ENCODE results near the gene PCSK1N. TPM values are rescaled to one million over a fixed set of nuclear protein-coding genes. Genes with fewer than 3 reads are reported as not detected.

PCSK1N gene
- total and polyA plus RNA-seq, 7 experiments from 2014 or later: 0.36 to 14.0 (median 4.6) TPM

DNA sequence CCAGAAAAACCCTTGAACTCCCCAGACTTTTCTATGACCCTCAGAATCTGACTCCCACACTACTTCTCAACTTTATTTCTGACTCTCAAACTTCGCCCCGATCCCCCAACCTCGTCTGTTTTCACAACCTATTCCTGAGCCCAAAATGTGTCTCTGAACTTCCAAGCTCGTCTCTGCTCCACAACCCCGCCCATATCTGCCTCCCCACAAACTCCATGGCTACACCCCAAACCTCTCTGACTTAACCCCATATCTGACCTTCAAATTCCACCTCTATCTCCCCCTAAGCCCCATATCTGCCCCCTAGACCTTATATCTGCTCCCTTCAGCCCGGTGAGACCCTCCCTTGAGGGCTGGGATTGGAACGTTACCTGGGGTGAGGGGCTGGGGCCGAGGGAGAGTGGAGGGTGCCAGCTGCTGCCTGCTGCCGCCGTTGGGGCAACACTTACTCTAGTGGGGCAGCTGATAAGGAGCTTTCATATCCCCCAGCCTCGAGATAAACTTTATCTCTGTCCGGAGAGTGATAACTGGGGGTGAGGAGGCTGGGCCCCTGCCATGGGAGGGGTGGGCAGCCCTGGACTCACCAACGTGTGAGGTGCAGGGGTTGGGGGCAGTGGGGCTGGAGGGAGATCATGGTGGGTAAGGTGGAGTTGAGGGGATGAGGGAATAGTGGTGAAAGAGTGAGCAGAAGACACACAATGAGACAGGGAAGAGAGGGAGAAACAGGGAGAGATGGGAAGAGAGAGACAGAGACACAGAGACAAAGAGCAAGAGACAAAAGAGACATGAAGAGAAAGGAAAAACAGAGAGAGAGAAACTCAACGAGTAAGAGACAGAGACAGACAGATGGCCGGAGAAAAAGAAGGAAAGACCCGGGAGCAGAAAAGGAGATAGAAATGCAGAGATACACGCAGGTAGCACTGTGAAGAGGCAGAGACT is 47.6 kb downstream of the PCSK1N start:
- Mint-ChIP-seq H3K27me3 (peaks cover 0 to 19% (median 0%) of the 10 kb centered on the region in 5 donors), H3K27ac (peak overlapping the region in 4 of 9 donors; percentile 16 to 56 (median 36)), H3K4me3 (no peak overlapping the region), H3K4me1 (peaks cover 0 to 17% (median 12%) of the 10 kb centered on the region in 7 donors), H3K9me3 (peaks cover 0 to 3% (median 0%) of the 10 kb centered on the region in 11 donors), H3K36me3 (no peaks in the 10 kb centered on the region)
- no peak overlapping the region for H3K4me3 ChIP-seq (ENCODE audit: low read length)
- ChIA-PET CTCF (no interaction called here), POLR2A (no interaction called here)
- H3K27ac ChIP-seq (ENCODE audit: low read depth, low read length): no peak overlapping the region
- no peak for ATAC-seq
- no peaks in the 10 kb centered on the region for H3K27me3 ChIP-seq (ENCODE audit: control insufficient read depth in 2 of 2, insufficient read depth in 2 of 2, low read length in 2 of 2)
- no peaks in the 10 kb centered on the region for H3K9me3 ChIP-seq (ENCODE audit: control insufficient read depth in 2 of 3, low read length in 3 of 3)
- intact Hi-C loops (cut with micrococcal nuclease): no loop called here
- H3K36me3 ChIP-seq (ENCODE audit: control insufficient read depth in 2 of 3, insufficient read depth in 3 of 3, low read length in 3 of 3): no peaks in the 10 kb centered on the region
- no peak for DNase-seq
- H3K4me1 ChIP-seq (ENCODE audit: control insufficient read depth in 2 of 2, insufficient read depth in 2 of 2, low read length in 2 of 2): no peaks in the 10 kb centered on the region

DNA sequence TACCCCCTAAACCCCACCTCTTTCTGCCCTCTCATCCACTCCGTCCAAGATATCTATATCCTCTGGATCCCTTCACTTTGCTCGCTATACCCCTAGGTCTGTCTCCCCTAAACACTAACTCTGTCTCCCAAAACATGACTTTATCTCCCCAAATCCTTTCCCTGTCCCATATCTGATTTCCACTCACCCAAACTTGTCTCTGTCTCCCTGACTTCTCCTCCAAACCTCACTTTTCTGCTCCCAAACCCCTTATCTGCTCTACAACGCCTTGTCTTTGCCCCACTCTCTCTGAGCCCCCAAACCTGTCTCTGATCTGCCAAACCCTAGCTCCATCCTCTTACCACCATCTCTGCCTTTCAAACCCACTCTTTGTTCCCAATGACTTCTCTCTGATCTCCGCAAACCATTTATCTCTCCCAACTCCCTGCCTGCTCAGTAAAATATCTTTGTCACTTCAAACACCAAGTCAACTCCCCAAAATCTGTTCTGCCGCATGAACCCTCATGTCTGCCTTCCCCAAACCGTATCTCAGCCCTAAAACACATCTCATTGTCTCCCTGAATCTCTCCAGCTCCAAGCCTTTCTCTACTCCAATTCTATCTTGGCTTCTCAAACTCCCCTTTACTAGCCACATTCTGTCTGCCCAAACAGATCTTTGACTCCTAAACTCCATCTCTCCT is 48.4 kb downstream of the PCSK1N start:
- no peak overlapping the region for H3K4me3 Mint-ChIP-seq
- POLR2A ChIA-PET: no interaction called here
- H3K27ac ChIP-seq (ENCODE audit: low read depth, low read length): no peak overlapping the region
- ATAC-seq: no peak
- no peak overlapping the region for H3K27ac Mint-ChIP-seq
- H3K4me1 ChIP-seq (ENCODE audit: control insufficient read depth in 2 of 2, insufficient read depth in 2 of 2, low read length in 2 of 2): no peaks in the 10 kb centered on the region
- intact Hi-C loops (cut with micrococcal nuclease): no loop called here
- H3K27me3 ChIP-seq (ENCODE audit: control insufficient read depth in 2 of 2, insufficient read depth in 2 of 2, low read length in 2 of 2): no peaks in the 10 kb centered on the region
- H3K9me3 ChIP-seq (ENCODE audit: control insufficient read depth in 2 of 3, low read length in 3 of 3): no peaks in the 10 kb centered on the region
- no peak for DNase-seq
- H3K4me3 ChIP-seq (ENCODE audit: low read length): no peak overlapping the region
- H3K27me3 Mint-ChIP-seq: peaks cover 0 to 19% (median 0%) of the 10 kb centered on the region in 5 donors
- peaks cover 0 to 3% (median 0%) of the 10 kb centered on the region in 11 donors for H3K9me3 Mint-ChIP-seq
- H3K36me3 ChIP-seq (ENCODE audit: control insufficient read depth in 2 of 3, insufficient read depth in 3 of 3, low read length in 3 of 3): no peaks in the 10 kb centered on the region
- peaks cover 0 to 17% (median 12%) of the 10 kb centered on the region in 7 donors for H3K4me1 Mint-ChIP-seq
- CTCF ChIA-PET: no interaction called here
- H3K36me3 Mint-ChIP-seq: no peaks in the 10 kb centered on the region

DNA sequence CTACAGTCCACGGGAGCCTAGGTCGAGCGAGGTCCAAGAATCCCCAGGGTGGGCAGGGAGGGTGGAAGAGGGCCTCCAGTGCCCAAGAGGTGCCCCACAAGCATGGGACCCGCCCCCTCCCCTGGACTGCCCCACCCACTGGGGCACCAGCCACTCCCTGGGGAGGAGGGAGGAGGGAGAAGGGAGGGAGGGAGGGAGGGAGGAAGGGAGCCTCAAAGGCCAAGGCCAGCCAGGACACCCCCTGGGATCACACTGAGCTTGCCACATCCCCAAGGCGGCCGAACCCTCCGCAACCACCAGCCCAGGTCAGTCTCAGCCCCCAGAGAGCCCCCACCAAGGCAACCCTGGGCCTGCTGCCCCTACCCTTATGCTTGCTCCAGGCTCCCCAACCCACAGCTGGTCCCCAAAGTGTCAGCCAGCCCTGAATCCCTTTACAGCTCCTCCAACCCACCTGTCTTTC is 49.0 kb downstream of the PCSK1N start, which contains the start of gene GATA1:
GATA1 (plus strand) TSS at position 250 of the 460 bp plus-strand sequence. CDS start 4,520 bp downstream, outside the sequence.
- H3K4me1 Mint-ChIP-seq: peaks cover 0 to 17% (median 12%) of the 10 kb centered on the region in 7 donors
- H3K36me3 Mint-ChIP-seq: no peaks in the 10 kb centered on the region
- H3K36me3 ChIP-seq (ENCODE audit: control insufficient read depth in 2 of 3, insufficient read depth in 3 of 3, low read length in 3 of 3): no peaks in the 10 kb centered on the region
- intact Hi-C loops (cut with micrococcal nuclease): no loop called here
- H3K27ac Mint-ChIP-seq: peak within 1 kb of the TSS in 1 of 9 donors; percentile 68
- DNase-seq (no peak), ATAC-seq (no peak)
- H3K4me3 ChIP-seq (ENCODE audit: low read length): no peak within 1 kb of the TSS
- no peaks in the 10 kb centered on the region for H3K4me1 ChIP-seq (ENCODE audit: control insufficient read depth in 2 of 2, insufficient read depth in 2 of 2, low read length in 2 of 2)
- H3K9me3 ChIP-seq (ENCODE audit: control insufficient read depth in 2 of 3, low read length in 3 of 3): no peaks in the 10 kb centered on the region
- peaks cover 0 to 3% (median 0%) of the 10 kb centered on the region in 11 donors for H3K9me3 Mint-ChIP-seq
- CTCF ChIA-PET: no interaction called here
- POLR2A ChIA-PET: no interaction called here
- H3K27me3 Mint-ChIP-seq: peaks cover 0 to 19% (median 0%) of the 10 kb centered on the region in 5 donors
- H3K4me3 Mint-ChIP-seq: peak within 1 kb of the TSS in 1 of 10 donors; percentile 21
- no peak within 1 kb of the TSS for H3K27ac ChIP-seq (ENCODE audit: low read depth, low read length)
- H3K27me3 ChIP-seq (ENCODE audit: control insufficient read depth in 2 of 2, insufficient read depth in 2 of 2, low read length in 2 of 2): no peaks in the 10 kb centered on the region

DNA sequence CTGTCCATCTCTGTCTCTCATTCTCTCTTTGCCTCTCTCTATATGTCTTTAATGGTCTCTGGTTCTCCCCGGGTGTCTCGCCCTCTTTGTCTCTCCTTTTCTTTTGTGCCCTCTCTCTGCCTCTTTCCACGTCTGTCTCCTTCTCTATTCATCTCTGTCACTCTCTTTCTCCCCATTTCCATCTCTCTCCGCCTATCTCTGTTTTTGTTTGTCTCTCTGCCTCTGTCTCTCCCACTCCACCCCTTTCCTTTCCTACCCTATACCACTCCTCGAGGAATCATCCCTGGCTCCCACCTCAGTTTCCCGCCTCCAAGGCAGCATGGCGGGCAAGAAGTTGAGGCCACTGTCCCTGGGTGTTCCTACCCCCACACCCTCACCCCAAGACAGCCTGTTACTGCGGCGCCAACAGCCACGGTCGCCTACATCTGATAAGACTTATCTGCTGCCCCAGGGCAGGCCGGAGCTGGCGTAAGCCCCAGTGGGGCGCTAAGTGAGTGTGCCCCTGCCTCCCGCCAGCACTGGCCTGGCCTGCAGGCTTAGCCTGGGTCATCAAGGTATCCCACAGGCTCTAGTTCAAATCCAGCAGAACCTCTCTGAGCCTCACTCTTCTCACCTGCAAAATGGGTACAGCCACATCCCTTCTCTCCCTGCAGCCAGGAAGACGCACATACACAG is 49.7 kb downstream of the PCSK1N start:
- Histone ChIP-seq H3K4me1 (ENCODE audit: control insufficient read depth in 2 of 2, insufficient read depth in 2 of 2, low read length in 2 of 2) (no peaks in the 10 kb centered on the region), H3K4me3 (ENCODE audit: low read length) (no peak overlapping the region), H3K27ac (ENCODE audit: low read depth, low read length) (no peak overlapping the region), H3K9me3 (ENCODE audit: control insufficient read depth in 2 of 3, low read length in 3 of 3) (no peaks in the 10 kb centered on the region), H3K36me3 (ENCODE audit: control insufficient read depth in 2 of 3, insufficient read depth in 3 of 3, low read length in 3 of 3) (no peaks in the 10 kb centered on the region), H3K27me3 (ENCODE audit: control insufficient read depth in 2 of 2, insufficient read depth in 2 of 2, low read length in 2 of 2) (no peaks in the 10 kb centered on the region)
- ChIA-PET CTCF (no interaction called here), POLR2A (no interaction called here)
- H3K4me3 Mint-ChIP-seq: peak overlapping the region in 1 of 10 donors; percentile 21
- H3K27me3 Mint-ChIP-seq: peaks cover 0 to 19% (median 0%) of the 10 kb centered on the region in 5 donors
- no peak for ATAC-seq
- no peaks in the 10 kb centered on the region for H3K36me3 Mint-ChIP-seq
- peaks cover 0 to 17% (median 12%) of the 10 kb centered on the region in 7 donors for H3K4me1 Mint-ChIP-seq
- peaks cover 0 to 3% (median 0%) of the 10 kb centered on the region in 11 donors for H3K9me3 Mint-ChIP-seq
- intact Hi-C loops (cut with micrococcal nuclease): no loop called here
- DNase-seq: no peak
- H3K27ac Mint-ChIP-seq: peak overlapping the region in 1 of 9 donors; percentile 68

DNA sequence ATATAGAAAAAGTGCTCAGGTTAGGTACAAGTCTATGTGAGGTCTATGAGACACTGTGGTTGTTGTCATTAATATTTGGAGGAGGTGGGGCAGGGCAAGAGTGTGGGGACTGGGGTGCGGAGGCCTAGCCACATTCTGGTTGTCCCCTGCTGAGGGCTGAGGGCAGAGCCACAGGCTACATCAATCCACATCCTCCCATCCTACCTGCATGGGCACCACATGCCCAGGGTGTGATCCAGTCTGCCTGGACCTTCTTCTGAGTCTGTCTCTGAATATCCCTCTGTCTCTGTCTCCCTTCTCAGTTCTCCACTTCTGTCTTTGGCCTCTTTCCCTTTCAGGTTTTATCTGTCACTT is 50.2 kb downstream of the PCSK1N start:
- Mint-ChIP-seq H3K4me3 (peak overlapping the region in 1 of 10 donors; percentile 10), H3K9me3 (peaks cover 0 to 3% (median 0%) of the 10 kb centered on the region in 11 donors), H3K36me3 (no peaks in the 10 kb centered on the region), H3K27ac (peak overlapping the region in 1 of 9 donors; percentile 68), H3K27me3 (peaks cover 0 to 19% (median 0%) of the 10 kb centered on the region in 5 donors), H3K4me1 (peaks cover 0 to 14% (median 11%) of the 10 kb centered on the region in 7 donors)
- Histone ChIP-seq H3K4me1 (ENCODE audit: control insufficient read depth in 2 of 2, insufficient read depth in 2 of 2, low read length in 2 of 2) (no peaks in the 10 kb centered on the region), H3K27ac (ENCODE audit: low read depth, low read length) (no peak overlapping the region), H3K4me3 (ENCODE audit: low read length) (no peak overlapping the region), H3K36me3 (ENCODE audit: control insufficient read depth in 2 of 3, insufficient read depth in 3 of 3, low read length in 3 of 3) (no peaks in the 10 kb centered on the region), H3K9me3 (ENCODE audit: control insufficient read depth in 2 of 3, low read length in 3 of 3) (no peaks in the 10 kb centered on the region), H3K27me3 (ENCODE audit: control insufficient read depth in 2 of 2, insufficient read depth in 2 of 2, low read length in 2 of 2) (no peaks in the 10 kb centered on the region)
- POLR2A ChIA-PET: no interaction called here
- intact Hi-C loops (cut with micrococcal nuclease): no loop called here
- CTCF ChIA-PET: no interaction called here
- DNase-seq (no peak), ATAC-seq (no peak)

DNA sequence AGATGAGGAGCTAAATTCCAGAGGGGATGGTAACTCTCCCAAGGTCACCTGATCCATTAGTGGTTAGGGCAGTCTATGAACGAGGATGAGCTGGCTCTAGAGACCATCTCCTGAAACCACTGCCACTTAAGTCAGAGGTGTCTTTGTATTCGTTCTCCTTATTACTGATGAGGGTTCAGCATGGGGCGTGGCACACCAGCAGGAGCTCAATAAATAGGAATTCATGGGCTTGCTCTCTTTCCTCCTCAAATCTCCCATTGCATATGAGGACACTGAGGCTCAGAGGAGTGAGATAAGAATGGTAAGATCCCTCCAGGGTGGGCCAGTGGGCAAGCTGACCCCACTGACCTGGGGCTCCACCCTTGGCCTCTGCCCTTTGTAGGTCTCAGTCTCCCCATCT is 50.7 kb downstream of the PCSK1N start:
- H3K36me3 Mint-ChIP-seq: no peaks in the 10 kb centered on the region

More for the DNA sequence above, 50.7 kb downstream of the PCSK1N start:
- H3K27me3 Mint-ChIP-seq: peaks cover 0 to 18% (median 0%) of the 10 kb centered on the region in 5 donors
- peaks cover 0 to 12% (median 8%) of the 10 kb centered on the region in 7 donors for H3K4me1 Mint-ChIP-seq
- CTCF ChIA-PET: no interaction called here
- DNase-seq: no peak
- no peak overlapping the region for H3K4me3 Mint-ChIP-seq
- H3K4me3 ChIP-seq (ENCODE audit: low read length): no peak overlapping the region
- H3K9me3 ChIP-seq (ENCODE audit: control insufficient read depth in 2 of 3, low read length in 3 of 3): no peaks in the 10 kb centered on the region
- POLR2A ChIA-PET: no interaction called here
- intact Hi-C loops (cut with micrococcal nuclease): no loop called here
- no peak overlapping the region for H3K27ac ChIP-seq (ENCODE audit: low read depth, low read length)
- H3K27me3 ChIP-seq (ENCODE audit: control insufficient read depth in 2 of 2, insufficient read depth in 2 of 2, low read length in 2 of 2): no peaks in the 10 kb centered on the region
- H3K9me3 Mint-ChIP-seq: peaks cover 0 to 3% (median 0%) of the 10 kb centered on the region in 11 donors
- H3K27ac Mint-ChIP-seq: no peak overlapping the region
- ATAC-seq: no peak
- H3K36me3 ChIP-seq (ENCODE audit: control insufficient read depth in 2 of 3, insufficient read depth in 3 of 3, low read length in 3 of 3): no peaks in the 10 kb centered on the region
- H3K4me1 ChIP-seq (ENCODE audit: control insufficient read depth in 2 of 2, insufficient read depth in 2 of 2, low read length in 2 of 2): no peaks in the 10 kb centered on the region

All from naive thymus-derived CD4-positive, alpha-beta T cell (primary cell).